DND-41 (cell line): ENCODE results near the gene FLT3LG.

ENCODE experiments used
- EZH2 ChIP-seq: IDR thresholded peaks from 3 replicates; pipeline ENCODE4 v1.6.1; 2012; ENCODE audit warnings: borderline replicate concordance, low read depth, mild to moderate bottlenecking, moderate library complexity, low read length, inconsistent platforms; ENCODE audit not compliant: severe bottlenecking
- TF ChIP-seq, protein P1 (sequence below): IDR thresholded peaks from 2 replicates; pipeline ENCODE4 v1.5.1; 2012; ENCODE audit warnings: borderline replicate concordance, low read length, moderate library complexity, mild to moderate bottlenecking; ENCODE audit not compliant: poor library complexity, severe bottlenecking; ENCODE audit errors: extremely low read depth

DNA sequence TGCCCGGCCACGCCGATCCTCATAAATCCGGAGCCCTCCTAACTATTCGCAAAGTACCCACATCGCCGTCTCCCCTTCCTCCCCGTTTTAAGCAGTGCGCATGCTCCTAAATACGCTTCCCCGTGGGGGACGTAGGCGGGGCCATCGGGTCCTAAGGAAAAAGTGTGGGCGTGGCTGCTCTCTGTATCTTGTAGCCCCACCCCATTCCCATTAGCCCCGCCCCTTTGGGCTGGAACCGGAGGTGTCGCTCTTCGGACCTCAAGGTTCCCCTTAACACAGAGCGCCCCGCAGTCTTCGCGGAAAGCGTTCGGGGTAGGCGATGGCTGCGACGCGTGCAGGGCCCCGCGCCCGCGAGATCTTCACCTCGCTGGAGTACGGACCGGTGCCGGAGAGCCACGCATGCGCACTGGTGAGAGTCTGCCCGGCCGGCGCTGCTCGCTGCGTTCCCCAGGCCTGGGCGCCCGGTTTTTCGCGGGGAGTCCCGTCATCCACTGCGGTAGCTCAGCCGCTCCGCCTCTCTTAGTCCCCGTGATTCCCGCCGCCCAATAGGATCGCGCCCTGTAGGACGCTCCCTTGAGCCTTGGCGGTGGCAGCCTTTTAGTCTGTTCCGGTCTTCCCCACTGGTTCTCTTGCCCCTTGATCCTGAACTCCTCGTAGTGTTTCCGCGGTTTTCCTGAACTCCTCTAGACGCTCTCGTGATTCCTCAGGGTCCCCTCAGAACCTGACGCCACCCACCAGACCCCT, 20.8 kb upstream of the FLT3LG start, which contains the start of gene ALDH16A1:
- TF ChIP-seq, protein P1, sequence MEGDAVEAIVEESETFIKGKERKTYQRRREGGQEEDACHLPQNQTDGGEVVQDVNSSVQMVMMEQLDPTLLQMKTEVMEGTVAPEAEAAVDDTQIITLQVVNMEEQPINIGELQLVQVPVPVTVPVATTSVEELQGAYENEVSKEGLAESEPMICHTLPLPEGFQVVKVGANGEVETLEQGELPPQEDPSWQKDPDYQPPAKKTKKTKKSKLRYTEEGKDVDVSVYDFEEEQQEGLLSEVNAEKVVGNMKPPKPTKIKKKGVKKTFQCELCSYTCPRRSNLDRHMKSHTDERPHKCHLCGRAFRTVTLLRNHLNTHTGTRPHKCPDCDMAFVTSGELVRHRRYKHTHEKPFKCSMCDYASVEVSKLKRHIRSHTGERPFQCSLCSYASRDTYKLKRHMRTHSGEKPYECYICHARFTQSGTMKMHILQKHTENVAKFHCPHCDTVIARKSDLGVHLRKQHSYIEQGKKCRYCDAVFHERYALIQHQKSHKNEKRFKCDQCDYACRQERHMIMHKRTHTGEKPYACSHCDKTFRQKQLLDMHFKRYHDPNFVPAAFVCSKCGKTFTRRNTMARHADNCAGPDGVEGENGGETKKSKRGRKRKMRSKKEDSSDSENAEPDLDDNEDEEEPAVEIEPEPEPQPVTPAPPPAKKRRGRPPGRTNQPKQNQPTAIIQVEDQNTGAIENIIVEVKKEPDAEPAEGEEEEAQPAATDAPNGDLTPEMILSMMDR, result no peak
- no peak for TF ChIP-seq EZH2
